Measurements from ENCODE around the gene AHDC1.

The AHDC1 gene

DNA sequence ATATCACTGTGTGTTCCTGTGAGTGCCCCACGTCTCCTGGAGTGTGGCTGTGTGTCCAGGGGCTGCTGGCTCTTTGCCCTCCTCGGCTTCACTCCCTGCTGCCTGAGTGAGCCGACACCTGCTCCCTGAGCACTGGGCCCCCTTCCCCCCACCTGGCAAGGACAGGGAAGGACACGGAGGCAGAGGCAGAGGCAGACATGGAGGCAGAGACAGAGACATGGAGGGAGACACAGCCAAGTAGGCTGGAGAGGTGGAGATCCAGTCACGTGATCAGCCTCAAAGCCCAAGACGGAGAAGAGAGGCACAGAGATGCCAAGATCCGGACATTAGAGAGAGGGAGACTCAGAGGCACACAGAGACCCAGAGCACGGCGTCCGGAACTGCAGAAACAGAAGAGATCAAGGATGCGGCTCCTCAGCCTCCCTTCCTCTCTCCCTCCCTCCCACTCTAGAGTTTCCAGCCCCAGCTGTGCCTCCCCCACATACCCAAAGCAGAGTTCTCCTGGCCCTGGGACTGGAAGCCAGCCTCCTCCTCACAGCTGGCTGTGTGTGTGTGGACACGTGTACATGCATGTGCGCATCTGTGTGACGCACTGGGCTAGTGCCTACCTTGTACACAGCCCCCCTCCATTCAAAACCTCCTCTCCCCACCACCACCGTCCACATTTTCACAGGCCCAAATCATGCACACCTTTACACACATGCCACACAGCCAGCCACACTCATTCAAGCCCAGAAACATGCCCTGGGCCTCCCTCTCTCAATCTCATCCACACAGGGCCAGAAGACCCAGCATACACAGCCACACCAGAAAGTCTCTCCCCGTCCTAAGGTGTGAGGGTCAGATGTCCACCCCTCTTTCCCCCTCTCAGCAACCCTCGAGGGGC lies 74.9 kb downstream of the AHDC1 start:
- DNase-seq (ENCODE audit: low read depth in 2 of 2) = no peak

DNA sequence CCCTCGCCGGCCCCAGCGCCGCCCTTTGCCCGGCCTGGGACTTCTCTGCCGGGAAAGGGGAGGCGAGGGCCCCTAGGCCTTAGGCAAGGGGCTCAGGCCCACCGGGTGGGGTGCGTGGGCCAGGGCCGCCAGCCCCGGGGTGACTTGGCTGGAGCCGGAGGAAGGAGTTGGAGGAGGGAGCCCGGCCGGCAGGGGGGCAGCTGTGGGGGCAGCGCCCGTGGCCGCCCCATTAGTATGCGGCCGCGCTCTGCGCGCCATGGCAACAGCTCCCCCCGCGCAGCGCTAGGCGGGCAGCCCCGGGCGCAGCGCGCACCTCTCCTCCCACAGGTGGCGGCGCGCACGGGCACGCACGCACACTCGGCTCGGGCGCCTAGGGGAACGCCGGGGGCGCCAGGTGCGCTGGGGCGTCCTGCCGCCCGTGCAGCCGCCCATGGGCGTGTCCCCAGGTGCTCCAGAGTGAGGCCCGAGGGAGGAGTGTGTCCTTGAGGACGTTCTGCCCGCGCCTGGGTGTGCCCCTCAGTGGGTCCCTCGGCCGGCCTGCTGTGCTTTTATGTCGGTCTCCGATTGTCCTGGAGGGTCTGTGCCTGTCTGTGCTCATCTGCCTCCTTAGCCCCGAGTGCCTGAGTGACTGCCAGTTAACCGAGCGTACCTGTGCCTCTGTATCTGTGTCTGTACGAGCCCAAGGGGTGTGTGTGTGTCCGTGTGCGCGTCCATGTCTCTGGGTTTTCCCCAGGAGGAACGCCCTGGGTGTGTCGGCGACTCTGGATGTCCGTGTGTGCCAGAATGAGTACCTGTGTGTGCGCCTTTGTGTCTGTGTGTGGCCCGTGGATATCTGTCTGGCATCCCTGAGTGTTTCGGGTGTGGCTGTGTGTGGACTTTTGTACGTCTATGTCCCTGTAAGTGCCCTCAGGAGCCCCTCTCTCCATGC lies 75.8 kb downstream of the AHDC1 start:
- DNase-seq (ENCODE audit: low read depth in 2 of 2) = no peak

DNA sequence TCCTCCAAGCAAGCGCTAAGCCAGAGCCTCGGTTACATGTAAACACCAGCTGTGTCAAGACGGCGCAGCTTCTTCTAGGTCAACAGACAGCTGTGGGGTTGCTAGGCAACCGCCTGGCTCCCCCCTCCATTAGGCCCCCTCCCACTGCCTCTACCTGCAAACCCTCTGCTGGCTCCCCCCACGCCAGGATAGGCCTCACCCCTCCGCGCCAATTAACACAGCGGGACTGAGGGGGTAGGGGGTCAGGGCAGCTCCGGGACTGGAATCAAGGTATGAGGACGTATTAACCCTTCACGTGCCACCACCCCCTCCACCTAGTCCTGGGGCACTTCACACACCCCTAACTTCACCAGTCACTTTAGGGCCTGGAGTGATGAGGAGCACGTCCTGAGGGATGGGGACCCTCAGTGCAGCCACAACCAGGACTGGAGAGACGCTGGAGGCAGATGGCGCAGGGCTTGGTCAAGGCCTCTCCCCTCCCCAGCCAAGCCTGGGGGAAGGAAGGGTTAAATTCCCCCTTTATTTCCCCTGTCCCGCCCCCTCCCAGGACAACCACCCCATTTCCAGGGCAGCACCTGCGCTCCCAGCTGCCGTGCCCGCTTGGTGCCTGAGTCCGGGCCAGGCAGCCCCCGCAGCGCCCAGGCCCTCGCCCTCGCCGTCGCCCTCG lies 76.6 kb downstream of the AHDC1 start:
- no peak for DNase-seq (ENCODE audit: low read depth in 2 of 2)

DNA sequence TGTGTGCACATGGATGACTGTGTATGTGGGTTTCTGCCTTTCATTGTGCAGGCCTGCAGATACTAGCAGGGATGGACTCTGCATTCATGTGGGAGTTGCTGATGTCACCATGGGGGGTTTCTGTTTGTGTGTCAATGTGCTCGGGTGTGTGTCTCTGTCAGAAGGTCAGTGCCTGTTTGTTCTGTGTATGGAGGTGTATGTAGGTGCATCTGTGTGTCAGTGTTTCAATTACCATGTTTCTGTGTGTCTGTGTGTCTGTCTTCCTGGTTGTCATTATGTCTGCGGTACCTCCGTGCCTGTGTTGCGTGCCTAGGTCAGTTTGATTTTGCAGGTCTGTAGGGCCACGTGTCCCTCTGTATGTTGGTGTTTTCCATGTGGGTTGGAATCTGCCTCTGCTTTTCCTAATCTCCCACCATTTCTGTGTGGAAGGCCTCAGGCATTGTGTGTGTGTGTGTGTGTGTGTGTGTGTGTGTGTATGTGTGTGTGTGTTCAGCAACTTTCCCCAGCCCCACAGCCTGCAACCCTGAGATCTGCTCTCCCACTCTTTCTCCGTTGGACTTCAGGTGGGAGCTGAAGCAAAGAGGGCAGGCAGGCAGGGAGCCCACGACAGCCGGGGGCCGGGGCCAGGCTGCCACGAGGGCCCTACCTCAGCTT lies 77.2 kb downstream of the AHDC1 start:
- DNase-seq (ENCODE audit: low read depth in 2 of 2) = no peak

DNA sequence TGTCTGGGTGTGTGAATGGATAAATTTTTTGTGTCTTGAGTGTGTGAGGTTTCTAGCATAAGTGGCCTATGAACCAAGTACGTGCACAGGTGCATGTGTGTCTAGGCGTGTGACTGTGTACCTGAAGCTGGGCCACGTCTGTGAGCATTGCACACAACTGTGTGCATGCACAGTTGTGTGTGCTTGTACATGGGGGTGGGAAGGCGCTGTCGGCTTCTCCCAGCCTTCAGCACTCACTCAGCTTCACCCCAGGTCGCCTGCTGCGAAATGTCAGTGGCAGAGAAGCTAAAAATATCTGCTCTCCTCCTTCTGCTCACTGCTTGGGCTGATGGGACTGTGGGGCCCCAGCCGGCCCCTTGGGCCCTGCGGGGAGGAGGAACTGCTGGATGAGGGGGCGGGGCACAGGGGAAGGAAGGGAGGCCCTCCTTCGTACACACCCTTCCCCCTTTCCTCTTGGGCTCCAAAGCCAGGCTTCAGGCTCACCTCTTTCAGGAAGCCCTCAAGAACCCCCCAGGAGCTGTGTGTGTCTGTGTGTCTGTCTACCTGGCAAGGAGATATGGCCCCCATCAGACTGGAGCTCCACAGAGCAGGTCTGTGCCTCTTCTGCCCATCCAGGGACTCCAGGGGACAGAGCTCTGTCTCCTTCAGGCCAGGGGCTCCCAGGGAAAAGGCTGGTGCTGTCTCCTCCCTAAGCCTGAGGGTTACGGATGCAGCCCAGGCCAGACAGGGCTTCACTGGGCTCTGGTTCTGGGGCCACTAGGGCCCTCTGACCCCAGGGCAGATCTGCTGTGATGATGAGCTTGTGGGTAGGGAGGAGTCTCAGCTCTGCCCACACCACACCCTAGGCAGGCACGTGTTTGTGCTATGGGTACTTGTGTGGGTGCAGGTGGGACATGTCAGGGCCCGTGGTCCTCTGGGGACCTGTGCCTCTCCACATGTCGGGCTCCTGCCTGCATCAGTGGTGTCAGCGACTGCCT lies 78.4 kb downstream of the AHDC1 start:
- no peak for DNase-seq (ENCODE audit: low read depth in 2 of 2)

DNA sequence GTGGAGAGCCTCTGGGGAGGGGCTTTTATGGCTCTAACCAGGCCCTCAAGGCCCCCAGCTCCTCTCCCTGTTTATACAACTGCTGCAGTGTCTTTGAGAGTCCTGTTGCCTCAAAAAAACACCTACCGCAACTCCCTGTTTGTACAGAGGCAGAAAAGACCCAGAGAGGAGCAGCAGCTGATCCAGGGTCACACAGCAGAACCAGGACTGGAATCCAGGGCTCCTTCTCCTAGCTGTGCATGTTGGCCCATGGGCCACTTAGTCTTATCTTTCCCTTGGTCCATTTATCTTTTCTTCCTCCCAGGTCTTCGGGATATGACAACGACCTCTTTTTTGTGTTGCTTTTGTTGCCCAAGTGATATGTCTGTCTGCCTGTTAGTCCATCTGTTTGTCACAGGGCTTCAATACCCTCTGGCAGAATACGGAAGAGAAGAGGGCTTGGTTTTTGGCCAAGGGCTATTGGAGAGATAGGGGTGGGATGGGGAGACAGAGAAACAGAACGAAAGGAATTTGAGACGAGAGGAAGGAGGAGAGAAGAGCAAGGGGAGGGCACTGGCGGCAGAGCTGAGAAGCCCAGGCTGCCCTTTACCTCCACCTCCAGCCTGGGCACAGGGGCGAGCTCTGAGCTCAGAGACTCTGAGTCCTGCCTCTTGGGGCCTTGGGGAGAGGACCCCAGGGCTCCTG lies 80.5 kb downstream of the AHDC1 start:
- DNase-seq (ENCODE audit: low read depth in 2 of 2) = no peak

DNA sequence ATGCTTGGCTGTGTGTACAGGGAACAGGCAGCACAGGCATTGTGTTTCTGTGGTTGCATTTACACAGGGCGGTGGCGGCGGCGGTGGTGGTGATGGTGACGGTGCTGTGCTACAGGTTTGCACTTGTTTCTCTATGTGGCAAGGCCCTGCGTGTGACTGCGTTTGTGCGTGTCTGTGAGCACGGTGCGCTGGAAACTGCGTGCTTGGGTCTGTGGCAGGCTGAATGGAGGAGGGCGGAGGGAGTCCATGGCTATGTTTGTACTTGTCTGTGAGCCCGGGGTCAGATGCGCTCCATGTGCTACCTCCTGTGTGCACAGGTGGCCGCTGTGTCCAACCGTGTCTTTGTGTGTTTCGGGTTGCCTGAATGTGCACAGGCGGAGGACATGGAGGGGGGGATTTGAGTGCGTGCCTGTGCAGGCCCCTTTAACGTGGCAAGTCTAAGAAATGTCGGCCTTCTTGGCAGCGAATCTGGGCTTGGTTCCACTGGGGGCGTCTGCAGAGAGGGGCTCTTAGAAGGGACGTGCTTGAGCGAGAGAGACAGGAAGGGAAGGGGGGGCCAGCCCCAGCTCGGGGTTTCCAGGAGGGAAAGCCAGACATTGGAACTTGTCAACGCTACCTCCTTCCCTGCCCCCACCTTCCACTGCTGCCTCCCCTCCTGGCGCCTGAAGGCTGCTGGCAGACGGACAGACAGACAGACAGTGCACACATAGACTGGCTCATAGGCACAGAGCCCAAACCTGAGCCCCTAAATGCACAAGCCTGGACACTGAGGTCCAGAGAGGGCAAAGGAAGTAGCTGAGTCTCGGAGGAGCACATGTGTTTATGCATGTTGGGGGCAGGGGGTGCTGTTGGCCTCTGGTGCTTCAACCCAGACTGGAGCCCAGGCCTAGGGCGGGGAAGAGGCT lies 81.3 kb downstream of the AHDC1 start:
- DNase-seq (ENCODE audit: low read depth in 2 of 2) = no peak

DNA sequence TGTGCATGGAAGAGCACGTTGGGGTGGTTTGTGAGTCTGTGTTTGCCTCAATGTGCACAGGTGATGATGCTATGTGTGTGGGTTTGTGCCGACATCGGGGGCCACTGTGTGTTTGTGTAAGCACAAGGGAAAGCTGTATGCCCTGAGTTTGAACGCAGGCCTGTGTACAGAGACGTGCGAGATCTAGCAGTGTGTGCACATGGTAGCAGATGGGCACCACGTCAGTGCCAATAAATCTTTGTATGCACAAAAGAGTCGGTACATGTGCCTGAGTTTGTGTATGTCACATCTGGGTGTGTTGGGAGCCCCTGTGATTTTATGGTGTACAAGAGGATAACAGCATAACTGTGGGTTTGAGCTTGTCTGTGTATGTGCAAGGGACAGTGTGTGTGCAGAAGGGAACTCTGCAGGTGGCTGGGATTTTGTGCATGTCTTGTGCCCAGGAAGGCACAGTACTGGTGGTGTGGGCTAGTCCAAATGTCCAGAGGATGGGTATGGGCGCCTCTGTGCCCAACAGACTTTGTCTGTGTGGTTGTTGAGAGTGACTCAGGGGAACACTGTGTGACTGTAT lies 82.0 kb downstream of the AHDC1 start:
- no peak for DNase-seq (ENCODE audit: low read depth in 2 of 2)

DNA sequence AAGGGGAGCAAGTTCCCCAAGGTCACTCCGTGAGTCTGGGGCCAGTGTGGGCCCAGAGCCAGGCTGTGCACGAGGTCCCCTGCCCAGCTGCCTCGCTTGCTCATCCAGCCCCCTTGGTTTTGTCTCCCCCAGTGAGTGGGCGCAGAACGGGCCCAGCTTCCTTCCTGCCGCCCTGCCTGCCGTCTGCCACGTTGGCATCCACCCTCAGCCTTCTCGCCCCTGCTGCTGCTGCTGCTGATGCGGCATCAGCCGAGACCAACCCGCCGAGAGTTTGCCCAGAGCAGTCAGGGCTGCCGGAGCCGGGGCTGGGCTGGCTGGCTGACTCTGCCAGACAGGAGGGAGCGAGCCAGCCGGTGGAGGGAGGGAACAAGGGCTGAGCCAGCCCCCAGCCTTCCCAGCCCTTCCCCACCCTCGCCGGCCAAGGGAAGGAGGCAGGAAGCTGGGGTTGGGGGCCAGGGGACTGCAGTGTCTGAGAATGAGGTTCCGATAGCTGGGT lies 82.6 kb downstream of the AHDC1 start:
- DNase-seq (ENCODE audit: low read depth in 2 of 2) = no peak

DNA sequence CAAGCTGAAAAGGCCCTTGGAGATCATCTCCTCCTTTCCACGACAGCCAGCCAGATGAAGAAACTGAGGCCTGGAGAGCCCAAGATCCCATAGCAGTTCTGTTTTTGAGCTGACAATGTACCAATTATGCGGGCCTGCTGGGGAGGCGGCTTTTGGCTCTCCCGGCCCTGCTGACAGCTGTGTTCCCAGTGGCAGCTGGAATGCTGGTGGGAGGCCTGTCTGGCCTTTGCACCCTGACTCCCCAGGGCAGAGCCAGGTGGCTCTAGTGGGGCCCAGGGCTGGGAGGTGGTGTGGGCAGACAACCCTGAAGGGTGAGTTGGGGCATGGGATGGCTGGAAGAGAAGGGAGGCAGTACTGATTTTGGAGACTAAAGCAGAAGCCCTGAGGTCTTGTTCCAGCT lies 83.3 kb downstream of the AHDC1 start:
- DNase-seq (ENCODE audit: low read depth in 2 of 2) = no peak

DNA sequence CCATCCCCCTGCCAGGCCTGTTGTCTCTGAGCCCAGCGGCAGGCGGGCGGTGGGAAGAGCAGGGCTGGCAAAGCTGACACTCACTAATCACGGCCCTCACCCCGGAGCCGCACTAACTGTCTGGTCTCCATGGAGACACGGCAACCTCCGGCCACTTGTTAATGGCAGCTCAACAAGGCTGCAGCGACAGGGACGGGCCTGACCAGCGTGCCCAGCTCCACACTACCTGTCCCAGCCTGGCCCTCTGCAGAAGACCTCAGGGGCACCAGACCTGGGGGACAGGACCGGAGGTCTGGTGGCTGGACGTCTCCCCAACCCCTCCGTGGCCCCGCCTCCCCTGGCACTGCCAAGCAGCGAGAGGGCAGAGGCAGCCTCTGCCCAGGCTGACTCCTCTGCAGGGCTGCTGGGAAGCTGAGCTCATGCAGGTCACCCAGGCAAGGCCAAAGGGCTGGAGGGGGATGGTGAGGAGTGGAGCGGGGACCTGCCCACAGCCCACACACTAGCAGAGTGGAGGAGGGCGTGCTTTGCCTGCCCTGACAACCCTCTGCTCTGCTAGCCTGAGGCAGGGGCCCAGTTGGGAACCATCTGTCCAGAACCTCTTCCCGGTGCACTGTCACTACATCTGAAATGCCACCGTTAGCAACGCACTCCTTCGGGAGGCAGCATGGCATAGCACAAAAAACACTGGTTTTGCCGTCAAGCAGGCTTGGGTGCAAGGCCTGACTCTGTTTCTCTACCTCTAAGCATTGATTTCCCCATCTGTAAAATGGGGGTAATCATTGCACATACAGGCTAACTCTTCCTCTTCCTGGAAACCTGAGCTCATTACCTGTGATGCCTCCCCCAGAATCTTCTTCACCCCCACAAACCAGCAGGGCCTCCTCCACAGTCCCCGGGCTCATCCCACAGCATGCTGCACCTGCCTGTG lies 84.3 kb downstream of the AHDC1 start:
- no peak for DNase-seq (ENCODE audit: low read depth in 2 of 2)

DNA sequence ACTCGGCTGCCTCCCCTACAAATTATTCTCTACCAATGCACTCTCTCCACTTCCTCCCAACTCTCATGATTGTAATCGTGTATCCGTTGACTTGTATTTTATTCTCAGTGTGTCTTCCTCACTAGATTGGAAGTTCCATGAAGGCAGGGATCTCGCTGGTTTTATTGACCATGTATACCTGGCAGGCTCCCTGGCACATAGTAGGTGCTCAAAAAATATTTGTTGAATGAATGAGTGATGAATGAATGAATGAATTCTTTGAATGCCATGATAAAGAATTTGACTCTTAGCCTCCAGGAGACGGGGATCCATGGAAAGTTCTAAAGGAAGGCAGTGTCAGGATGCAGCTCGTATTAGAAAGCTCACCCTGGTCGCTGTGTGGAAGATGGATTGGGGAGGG lies 85.1 kb downstream of the AHDC1 start:
- DNase-seq (ENCODE audit: low read depth in 2 of 2) = no peak

DNA sequence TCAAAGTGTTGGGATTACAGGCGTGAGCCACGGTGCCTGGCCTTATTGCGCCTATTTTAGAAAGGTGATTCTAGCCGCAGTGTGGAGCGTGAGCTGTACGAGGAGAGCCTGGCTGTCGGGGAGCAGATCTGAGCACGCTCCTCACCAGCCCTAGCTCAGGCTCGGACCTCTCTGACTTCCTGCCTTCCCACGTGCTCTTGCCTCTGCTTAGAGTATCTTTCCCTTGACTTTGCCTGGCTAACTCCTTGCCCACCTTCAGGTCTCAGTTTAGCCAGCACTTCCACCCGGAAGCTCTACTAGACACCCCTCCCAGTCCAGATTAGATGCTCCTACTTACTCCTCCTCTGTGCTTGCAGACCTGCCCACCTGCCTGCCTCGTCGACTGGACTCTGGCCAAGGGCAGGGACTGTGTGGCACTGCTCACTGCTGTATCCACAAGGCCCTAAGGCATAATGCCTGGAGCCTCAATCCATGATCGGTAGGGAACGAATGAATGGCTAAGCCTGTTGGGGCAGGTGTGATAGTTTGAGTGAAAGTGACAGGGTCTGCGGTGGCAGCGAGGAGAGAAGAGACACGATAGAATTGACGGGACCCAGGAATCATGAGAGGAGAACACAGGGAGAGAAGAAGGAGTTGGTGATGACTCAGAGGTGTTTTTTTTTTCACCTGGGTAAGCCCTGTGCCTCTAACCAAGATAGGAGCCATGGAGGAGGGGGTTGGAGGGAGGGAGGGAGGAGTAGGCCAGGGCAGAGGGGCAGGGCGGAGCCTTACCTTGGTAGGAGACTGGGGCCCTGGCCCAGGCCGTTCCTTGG lies 85.8 kb downstream of the AHDC1 start:
- DNase-seq (ENCODE audit: low read depth in 2 of 2) = no peak

DNA sequence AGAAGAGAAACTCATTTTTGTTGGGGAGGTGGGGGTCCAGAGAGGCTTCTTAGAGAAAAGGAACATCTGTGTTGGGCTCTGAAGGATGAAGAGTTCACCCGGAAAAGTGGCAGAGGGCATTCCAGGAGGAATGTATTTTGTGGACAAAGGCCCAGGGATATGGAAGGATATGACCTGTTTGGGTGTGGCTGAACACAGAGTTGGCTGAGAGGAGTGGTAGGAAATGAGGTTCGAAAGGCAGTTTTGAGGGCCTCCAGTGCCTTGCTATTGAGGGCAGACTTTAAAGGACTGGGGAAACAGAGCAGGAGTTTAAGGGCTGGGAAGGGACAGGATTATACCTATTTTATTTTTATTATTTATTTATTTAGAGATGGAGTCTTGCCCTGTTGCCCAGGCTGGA lies 86.6 kb downstream of the AHDC1 start:
- no peak for DNase-seq (ENCODE audit: low read depth in 2 of 2)

DNA sequence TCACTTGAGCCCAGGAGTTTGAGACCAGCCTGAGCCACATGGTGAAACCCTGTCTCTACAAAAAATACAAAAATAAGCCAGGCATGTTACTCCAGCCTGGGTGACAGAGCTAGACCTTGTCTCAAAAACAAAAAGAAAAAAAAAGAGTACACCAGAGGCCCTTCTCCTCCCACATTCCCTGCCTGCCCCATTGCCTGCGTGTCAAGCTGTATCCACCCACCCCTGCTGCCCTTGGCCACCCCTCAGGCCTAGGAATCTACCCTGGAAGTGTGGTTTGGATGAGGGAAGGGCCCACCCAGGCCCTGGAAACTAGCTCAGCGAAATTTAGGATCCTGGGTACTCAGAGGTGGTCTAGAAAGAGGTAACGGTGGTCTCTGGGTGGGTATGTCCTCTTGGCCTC lies 88.3 kb downstream of the AHDC1 start:
- no peak for DNase-seq (ENCODE audit: low read depth in 2 of 2)

DNA sequence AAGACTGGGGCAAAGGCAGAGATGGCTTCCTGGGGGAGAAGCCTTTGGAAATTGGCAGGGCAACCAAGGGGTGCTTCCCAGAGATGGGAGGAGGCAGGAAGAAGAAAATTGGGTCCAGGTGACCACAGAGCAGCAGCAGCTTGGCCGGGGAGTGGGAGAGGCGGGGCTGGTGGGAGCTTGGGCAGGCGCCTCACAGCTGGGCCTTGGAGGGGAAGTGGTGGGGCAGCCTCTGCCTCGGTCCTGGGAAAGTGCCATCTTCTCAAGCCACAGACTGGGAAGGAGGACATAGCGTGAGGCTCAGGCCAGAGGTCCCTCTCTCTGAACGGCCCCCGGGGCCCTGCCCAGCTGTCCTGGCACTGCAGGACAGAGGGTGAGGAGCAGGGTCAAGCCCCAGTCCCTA lies 90.0 kb downstream of the AHDC1 start:
- DNase-seq (ENCODE audit: low read depth in 2 of 2) = no peak
